SK-N-SH treated with all-trans-retinoic acid at 6 μM for 48 hours (cell line): ENCODE results near the gene CACNA1S.

Experiments used
- ATAC-seq: fragments of 200-7000 bp; cut with Tn5 transposase; 3 replicates; pipeline ENCODE4 v1.9.1; 2020; ENCODE audit warnings: mild to moderate bottlenecking, moderate library complexity
- ARNTL ChIP-seq: fragments of 450-650 bp; formaldehyde crosslinking; IDR thresholded peaks from 2 replicates; pipeline ENCODE4 v1.5.0; 2020; ENCODE audit warnings: low read depth, mild to moderate bottlenecking, moderate library complexity, borderline replicate concordance
- BACH2 ChIP-seq: fragments of 250-450 bp; sonication (Bioruptor Pico); IDR thresholded peaks from 2 replicates; pipeline ENCODE4 v1.9.0; 2021; ENCODE audit warnings: mild to moderate bottlenecking, borderline replicate concordance
- CREB5 ChIP-seq: fragments of 250-450 bp; sonication (Bioruptor Pico); IDR thresholded peaks from 2 replicates; pipeline ENCODE4 v1.5.1; 2020; ENCODE audit warnings: low read depth, mild to moderate bottlenecking, moderate library complexity
- CSDC2 ChIP-seq: fragments of 250-450 bp; sonication (Bioruptor Pico); IDR thresholded peaks from 2 replicates; pipeline ENCODE4 v1.5.0; 2020; ENCODE audit warnings: mild to moderate bottlenecking, moderate library complexity
- ESRRG ChIP-seq: fragments of 250-450 bp; sonication (Bioruptor Pico); IDR thresholded peaks from 2 replicates; pipeline ENCODE4 v1.6.1; 2021; ENCODE audit warnings: mild to moderate bottlenecking
- GLIS3 ChIP-seq: fragments of 250-450 bp; sonication (Bioruptor Pico); IDR thresholded peaks from 2 replicates; pipeline ENCODE4 v1.5.0; 2020; ENCODE audit warnings: mild to moderate bottlenecking, moderate library complexity
- ISL1 ChIP-seq: fragments of 250-450 bp; sonication (Bioruptor Pico); IDR thresholded peaks from 2 replicates; pipeline ENCODE4 v2.1.2; 2022; ENCODE audit warnings: mild to moderate bottlenecking, moderate library complexity
- OSR1 ChIP-seq: fragments of 250-450 bp; sonication (Bioruptor Pico); IDR thresholded peaks from 2 replicates; pipeline ENCODE4 v1.8.0; 2022; ENCODE audit warnings: moderate library complexity, mild to moderate bottlenecking, inconsistent platforms
- PATZ1 ChIP-seq: fragments of 250-450 bp; sonication (Bioruptor Pico); IDR thresholded peaks from 2 replicates; pipeline ENCODE4 v1.8.0; 2020; ENCODE audit warnings: mild to moderate bottlenecking, moderate library complexity, borderline replicate concordance
- PPARA ChIP-seq: fragments of 250-450 bp; sonication (Bioruptor Pico); IDR thresholded peaks from 2 replicates; pipeline ENCODE4 v1.5.0; 2020; ENCODE audit warnings: mild to moderate bottlenecking, borderline replicate concordance
- TCF4 ChIP-seq: fragments of 250-450 bp; sonication (Bioruptor Pico); IDR thresholded peaks from 2 replicates; pipeline ENCODE4 v1.8.0; 2021; ENCODE audit warnings: mild to moderate bottlenecking, moderate library complexity, borderline replicate concordance
- TOX ChIP-seq: fragments of 250-450 bp; sonication (Bioruptor Pico); IDR thresholded peaks from 2 replicates; pipeline ENCODE4 v1.8.0; 2021; ENCODE audit warnings: mild to moderate bottlenecking, moderate library complexity, borderline replicate concordance
- ZC3H10 ChIP-seq: fragments of 250-450 bp; sonication (Bioruptor Pico); IDR thresholded peaks from 2 replicates; pipeline ENCODE4 v1.5.1; 2021; ENCODE audit warnings: mild to moderate bottlenecking, moderate library complexity
- ZFP30 ChIP-seq: fragments of 450-650 bp; formaldehyde crosslinking; IDR thresholded peaks from 2 replicates; pipeline ENCODE4 v1.5.0; 2022; ENCODE audit warnings: mild to moderate bottlenecking, moderate library complexity
- ZNF565 ChIP-seq: fragments of 450-650 bp; formaldehyde crosslinking; conservative IDR thresholded peaks from 2 replicates; pipeline ENCODE4 v1.5.0; 2020; ENCODE audit warnings: low read depth, mild to moderate bottlenecking, moderate library complexity
- ZNF70 ChIP-seq: fragments of 450-650 bp; formaldehyde crosslinking; IDR thresholded peaks from 2 replicates; pipeline ENCODE4 v1.5.0; 2020; ENCODE audit warnings: mild to moderate bottlenecking, moderate library complexity
- ZNF8 ChIP-seq: fragments of 450-650 bp; formaldehyde crosslinking; IDR thresholded peaks from 2 replicates; pipeline ENCODE4 v1.5.0; 2020; ENCODE audit warnings: mild to moderate bottlenecking, moderate library complexity
- TF ChIP-seq, protein P1 (sequence below): fragments of 250-450 bp; sonication (Bioruptor Pico); IDR thresholded peaks from 2 replicates; pipeline ENCODE4 v1.8.0; 2021; ENCODE audit warnings: low read depth, mild to moderate bottlenecking, moderate library complexity, borderline replicate concordance
- TF ChIP-seq, protein P2 (sequence below): fragments of 250-450 bp; sonication (Bioruptor Pico); IDR thresholded peaks from 2 replicates; pipeline ENCODE4 v1.5.0; 2020; ENCODE audit warnings: mild to moderate bottlenecking, moderate library complexity
- TF ChIP-seq, protein P3 (sequence below): fragments of 250-450 bp; sonication (Bioruptor Pico); IDR thresholded peaks from 2 replicates; pipeline ENCODE4 v1.5.1; 2021; ENCODE audit warnings: mild to moderate bottlenecking, moderate library complexity

CACNA1S gene

GRCh38 chr1:201134405-201134804 lies 22.2 kb upstream of the CACNA1S start:
- no peak for ATAC-seq
- TF ChIP-seq ISL1 (CRISPR knock-in tag) (no peak), GLIS3 (no peak), ARNTL (no peak), TOX (CRISPR knock-in tag) (no peak), OSR1 (CRISPR knock-in tag) (no peak), CSDC2 (CRISPR knock-in tag) (no peak), ESRRG (CRISPR knock-in tag) (no peak), ZNF565 (CRISPR knock-in tag) (no peak)
- TF ChIP-seq, protein P1, sequence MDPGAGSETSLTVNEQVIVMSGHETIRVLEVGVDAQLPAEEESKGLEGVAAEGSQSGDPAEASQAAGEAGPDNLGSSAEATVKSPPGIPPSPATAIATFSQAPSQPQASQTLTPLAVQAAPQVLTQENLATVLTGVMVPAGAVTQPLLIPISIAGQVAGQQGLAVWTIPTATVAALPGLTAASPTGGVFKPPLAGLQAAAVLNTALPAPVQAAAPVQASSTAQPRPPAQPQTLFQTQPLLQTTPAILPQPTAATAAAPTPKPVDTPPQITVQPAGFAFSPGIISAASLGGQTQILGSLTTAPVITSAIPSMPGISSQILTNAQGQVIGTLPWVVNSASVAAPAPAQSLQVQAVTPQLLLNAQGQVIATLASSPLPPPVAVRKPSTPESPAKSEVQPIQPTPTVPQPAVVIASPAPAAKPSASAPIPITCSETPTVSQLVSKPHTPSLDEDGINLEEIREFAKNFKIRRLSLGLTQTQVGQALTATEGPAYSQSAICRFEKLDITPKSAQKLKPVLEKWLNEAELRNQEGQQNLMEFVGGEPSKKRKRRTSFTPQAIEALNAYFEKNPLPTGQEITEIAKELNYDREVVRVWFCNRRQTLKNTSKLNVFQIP (CRISPR knock-in tag) = no peak

GRCh38 chr1:201131398-201131797 lies 19.2 kb upstream of the CACNA1S start:
- TF ChIP-seq PATZ1 (CRISPR knock-in tag) = no peak
- no peak for TF ChIP-seq ZFP30 (CRISPR knock-in tag)
- no peak for TF ChIP-seq ZNF565 (CRISPR knock-in tag)
- no peak for TF ChIP-seq CSDC2 (CRISPR knock-in tag)
- TF ChIP-seq CREB5 (CRISPR knock-in tag) = no peak
- no peak for TF ChIP-seq TOX (CRISPR knock-in tag)
- no peak for TF ChIP-seq TCF4
- TF ChIP-seq ARNTL = no peak
- TF ChIP-seq ZNF8 (CRISPR knock-in tag) = no peak
- no peak for TF ChIP-seq ZC3H10 (CRISPR knock-in tag)
- no peak for TF ChIP-seq GLIS3
- no peak for TF ChIP-seq ZNF70 (CRISPR knock-in tag)
- TF ChIP-seq, protein P1 (CRISPR knock-in tag) = no peak
- no peak for ATAC-seq

DNA sequence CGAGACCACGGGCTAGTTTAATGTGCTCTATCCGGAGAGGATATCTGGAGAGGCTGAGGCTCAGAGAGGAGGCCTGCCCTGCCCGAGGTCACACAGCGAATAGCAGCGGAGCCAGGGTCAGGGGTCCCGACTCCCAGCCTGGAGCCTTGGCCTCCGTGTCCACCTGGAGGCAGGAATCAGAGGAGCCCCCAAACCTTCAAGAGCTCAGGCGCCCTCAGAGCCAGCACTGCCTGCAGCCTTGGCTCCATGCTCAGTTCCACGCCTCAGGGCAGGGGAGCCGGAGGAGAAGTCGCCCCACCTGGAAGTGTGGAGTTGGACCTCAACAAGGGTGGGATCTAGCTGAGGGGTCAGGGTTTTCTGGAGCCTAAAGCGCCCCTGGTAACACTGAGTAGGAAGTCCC lies 16.7 kb upstream of the CACNA1S start:
- no peak for ATAC-seq
- TF ChIP-seq ISL1 (CRISPR knock-in tag) = no peak
- TF ChIP-seq PATZ1 (CRISPR knock-in tag) = no peak
- TF ChIP-seq OSR1 (CRISPR knock-in tag) = no peak
- no peak for TF ChIP-seq ZFP30 (CRISPR knock-in tag)
- TF ChIP-seq, protein P2, sequence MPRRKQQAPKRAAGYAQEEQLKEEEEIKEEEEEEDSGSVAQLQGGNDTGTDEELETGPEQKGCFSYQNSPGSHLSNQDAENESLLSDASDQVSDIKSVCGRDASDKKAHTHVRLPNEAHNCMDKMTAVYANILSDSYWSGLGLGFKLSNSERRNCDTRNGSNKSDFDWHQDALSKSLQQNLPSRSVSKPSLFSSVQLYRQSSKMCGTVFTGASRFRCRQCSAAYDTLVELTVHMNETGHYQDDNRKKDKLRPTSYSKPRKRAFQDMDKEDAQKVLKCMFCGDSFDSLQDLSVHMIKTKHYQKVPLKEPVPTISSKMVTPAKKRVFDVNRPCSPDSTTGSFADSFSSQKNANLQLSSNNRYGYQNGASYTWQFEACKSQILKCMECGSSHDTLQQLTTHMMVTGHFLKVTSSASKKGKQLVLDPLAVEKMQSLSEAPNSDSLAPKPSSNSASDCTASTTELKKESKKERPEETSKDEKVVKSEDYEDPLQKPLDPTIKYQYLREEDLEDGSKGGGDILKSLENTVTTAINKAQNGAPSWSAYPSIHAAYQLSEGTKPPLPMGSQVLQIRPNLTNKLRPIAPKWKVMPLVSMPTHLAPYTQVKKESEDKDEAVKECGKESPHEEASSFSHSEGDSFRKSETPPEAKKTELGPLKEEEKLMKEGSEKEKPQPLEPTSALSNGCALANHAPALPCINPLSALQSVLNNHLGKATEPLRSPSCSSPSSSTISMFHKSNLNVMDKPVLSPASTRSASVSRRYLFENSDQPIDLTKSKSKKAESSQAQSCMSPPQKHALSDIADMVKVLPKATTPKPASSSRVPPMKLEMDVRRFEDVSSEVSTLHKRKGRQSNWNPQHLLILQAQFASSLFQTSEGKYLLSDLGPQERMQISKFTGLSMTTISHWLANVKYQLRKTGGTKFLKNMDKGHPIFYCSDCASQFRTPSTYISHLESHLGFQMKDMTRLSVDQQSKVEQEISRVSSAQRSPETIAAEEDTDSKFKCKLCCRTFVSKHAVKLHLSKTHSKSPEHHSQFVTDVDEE (CRISPR knock-in tag) = no peak
- no peak for TF ChIP-seq CREB5 (CRISPR knock-in tag)
- TF ChIP-seq BACH2 (CRISPR knock-in tag) = no peak
- no peak for TF ChIP-seq ZNF8 (CRISPR knock-in tag)
- TF ChIP-seq PPARA (CRISPR knock-in tag) = no peak
- no peak for TF ChIP-seq ZNF70 (CRISPR knock-in tag)
- no peak for TF ChIP-seq ZC3H10 (CRISPR knock-in tag)
- TF ChIP-seq, protein P3, sequence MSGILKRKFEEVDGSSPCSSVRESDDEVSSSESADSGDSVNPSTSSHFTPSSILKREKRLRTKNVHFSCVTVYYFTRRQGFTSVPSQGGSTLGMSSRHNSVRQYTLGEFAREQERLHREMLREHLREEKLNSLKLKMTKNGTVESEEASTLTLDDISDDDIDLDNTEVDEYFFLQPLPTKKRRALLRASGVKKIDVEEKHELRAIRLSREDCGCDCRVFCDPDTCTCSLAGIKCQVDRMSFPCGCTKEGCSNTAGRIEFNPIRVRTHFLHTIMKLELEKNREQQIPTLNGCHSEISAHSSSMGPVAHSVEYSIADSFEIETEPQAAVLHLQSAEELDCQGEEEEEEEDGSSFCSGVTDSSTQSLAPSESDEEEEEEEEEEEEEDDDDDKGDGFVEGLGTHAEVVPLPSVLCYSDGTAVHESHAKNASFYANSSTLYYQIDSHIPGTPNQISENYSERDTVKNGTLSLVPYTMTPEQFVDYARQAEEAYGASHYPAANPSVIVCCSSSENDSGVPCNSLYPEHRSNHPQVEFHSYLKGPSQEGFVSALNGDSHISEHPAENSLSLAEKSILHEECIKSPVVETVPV = no peak
- no peak for TF ChIP-seq GLIS3
- TF ChIP-seq, protein P1 (CRISPR knock-in tag) = no peak
- TF ChIP-seq TCF4 = no peak
- no peak for TF ChIP-seq ZNF565 (CRISPR knock-in tag)
